22Rv1 (cell line): ENCODE data around the gene CAP2.

Source experiments
- ZFX ChIP-seq: fragments of 450-650 bp; IDR thresholded peaks from 2 replicates; pipeline ENCODE4 v1.6.1; 2017; ENCODE audit warnings: antibody characterized with exemption, borderline replicate concordance
- TF ChIP-seq, protein P1 (sequence below): fragments of 450-650 bp; IDR thresholded peaks from 2 replicates; pipeline ENCODE4 v1.5.1; 2017; ENCODE audit warnings: mild to moderate bottlenecking

DNA sequence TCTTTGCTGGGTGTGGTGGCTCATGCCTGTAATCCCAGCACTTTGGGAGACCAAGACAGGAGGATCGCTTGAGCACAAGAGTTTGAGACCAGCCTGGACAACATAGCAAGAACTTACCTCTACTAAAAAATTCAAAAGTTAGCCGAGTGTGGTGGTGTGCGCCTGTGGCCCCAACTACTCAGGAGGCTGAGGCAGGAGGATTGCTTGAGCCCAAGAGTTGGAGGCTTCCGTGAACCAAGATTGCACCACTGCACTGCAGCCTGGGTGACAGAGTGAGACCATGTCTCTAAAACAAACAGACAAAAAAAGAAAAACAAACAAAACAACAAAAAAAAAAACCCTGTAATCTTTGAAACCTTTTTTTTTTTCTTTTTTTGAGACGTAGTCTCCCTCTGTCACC, 67.5 kb downstream of the CAP2 start:
- TF ChIP-seq, protein P1, sequence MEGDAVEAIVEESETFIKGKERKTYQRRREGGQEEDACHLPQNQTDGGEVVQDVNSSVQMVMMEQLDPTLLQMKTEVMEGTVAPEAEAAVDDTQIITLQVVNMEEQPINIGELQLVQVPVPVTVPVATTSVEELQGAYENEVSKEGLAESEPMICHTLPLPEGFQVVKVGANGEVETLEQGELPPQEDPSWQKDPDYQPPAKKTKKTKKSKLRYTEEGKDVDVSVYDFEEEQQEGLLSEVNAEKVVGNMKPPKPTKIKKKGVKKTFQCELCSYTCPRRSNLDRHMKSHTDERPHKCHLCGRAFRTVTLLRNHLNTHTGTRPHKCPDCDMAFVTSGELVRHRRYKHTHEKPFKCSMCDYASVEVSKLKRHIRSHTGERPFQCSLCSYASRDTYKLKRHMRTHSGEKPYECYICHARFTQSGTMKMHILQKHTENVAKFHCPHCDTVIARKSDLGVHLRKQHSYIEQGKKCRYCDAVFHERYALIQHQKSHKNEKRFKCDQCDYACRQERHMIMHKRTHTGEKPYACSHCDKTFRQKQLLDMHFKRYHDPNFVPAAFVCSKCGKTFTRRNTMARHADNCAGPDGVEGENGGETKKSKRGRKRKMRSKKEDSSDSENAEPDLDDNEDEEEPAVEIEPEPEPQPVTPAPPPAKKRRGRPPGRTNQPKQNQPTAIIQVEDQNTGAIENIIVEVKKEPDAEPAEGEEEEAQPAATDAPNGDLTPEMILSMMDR: no peak
- TF ChIP-seq ZFX: no peak
